OCI-LY7 (cell line): ENCODE data around the gene GAK. TPM values are rescaled to one million over a fixed set of nuclear protein-coding genes. Genes with fewer than 3 reads are reported as not detected.

Experiments used
- BruUV-seq: library from RNA; stranded (reverse); fragments of 400-500 nt; replicated peaks from 2 replicates; lab custom pipeline; 2021; lab: Mats Ljungman, UMichigan
- CTCF ChIA-PET: fragments of 300-600 bp; sonication (Branson Sonifier 250); formaldehyde crosslinking; loops from one replicate; lab custom pipeline; 2022; ENCODE audit warnings: antibody characterized with exemption; ENCODE audit not compliant: unreplicated experiment; lab: Charles Lee
- POLR2A ChIA-PET: fragments of 300-600 bp; sonication (Branson Sonifier 250); formaldehyde crosslinking; loops from one replicate; lab custom pipeline; 2022; ENCODE audit warnings: antibody characterized with exemption; lab: Charles Lee
- DNase-seq: peaks from one replicate; pipeline ENCODE4 v3.0.0-alpha.2; 2015; ENCODE audit warnings: low spot score
- H2AFZ ChIP-seq: fragments of 200-600 bp; sonication (generic), shearing (Covaris generic); 2 replicates; pipeline ENCODE4 v1.6.1; 2014; ENCODE audit warnings: mild to moderate bottlenecking, antibody characterized with exemption, low read length, moderate library complexity
- H3K27ac ChIP-seq: fragments of 200-600 bp; sonication (generic); 2 replicates; pipeline ENCODE4 v1.5.1; 2014; ENCODE audit warnings: mixed run types, low read depth, mild to moderate bottlenecking, moderate library complexity, low read length, inconsistent platforms; ENCODE audit not compliant: poor library complexity, severe bottlenecking
- H3K36me3 ChIP-seq: fragments of 200-600 bp; sonication (generic); 2 replicates; pipeline ENCODE4 v1.6.1; 2014; ENCODE audit warnings: mild to moderate bottlenecking, antibody characterized with exemption, low read length, moderate library complexity, mixed read lengths; ENCODE audit not compliant: insufficient read depth
- H3K4me1 ChIP-seq: fragments of 200-600 bp; sonication (generic); 2 replicates; pipeline ENCODE4 v1.5.1; 2014; ENCODE audit warnings: mild to moderate bottlenecking, low read length; ENCODE audit not compliant: insufficient read depth, poor library complexity, severe bottlenecking
- H3K4me2 ChIP-seq: fragments of 200-600 bp; sonication (generic); 2 replicates; pipeline ENCODE4 v1.6.1; 2014; ENCODE audit warnings: mild to moderate bottlenecking, low read length
- H3K4me3 ChIP-seq: fragments of 200-600 bp; sonication (generic); 2 replicates; pipeline ENCODE4 v1.5.1; 2014; ENCODE audit warnings: mild to moderate bottlenecking, low read depth, low read length; ENCODE audit not compliant: poor library complexity, severe bottlenecking
- H3K79me2 ChIP-seq: fragments of 200-600 bp; sonication (generic); 2 replicates; pipeline ENCODE4 v1.6.1; 2016; ENCODE audit warnings: low read depth, mild to moderate bottlenecking, low read length, moderate library complexity, mixed read lengths; ENCODE audit not compliant: insufficient read depth
- H3K9me2 ChIP-seq: fragments of 200-600 bp; sonication (generic); 2 replicates; pipeline ENCODE4 v1.6.1; 2016; ENCODE audit warnings: mild to moderate bottlenecking, low read length, mixed read lengths; ENCODE audit not compliant: insufficient read depth
- H3K9me3 ChIP-seq: fragments of 200-600 bp; sonication (generic); 2 replicates; pipeline ENCODE4 v1.6.1; 2014; ENCODE audit warnings: mild to moderate bottlenecking, mixed run types, low read length, mixed read lengths
- H4K20me1 ChIP-seq: fragments of 200-600 bp; sonication (generic); 2 replicates; pipeline ENCODE4 v1.6.1; 2014; ENCODE audit warnings: mild to moderate bottlenecking, antibody characterized with exemption, low read length, moderate library complexity, mixed read lengths; ENCODE audit not compliant: insufficient read depth
- CTCF ChIP-seq: fragments of 200-600 bp; sonication (generic); conservative IDR thresholded peaks from 2 replicates; pipeline ENCODE4 v1.5.1; 2014; ENCODE audit warnings: mild to moderate bottlenecking, antibody characterized with exemption, low read length, moderate library complexity, mixed read lengths
- EZH2phosphoT487 ChIP-seq: fragments of 200-600 bp; sonication (generic); IDR thresholded peaks from 2 replicates; pipeline ENCODE4 v1.6.1; 2018; ENCODE audit warnings: low read depth, borderline replicate concordance, mild to moderate bottlenecking, mixed run types, antibody characterized with exemption, low read length, moderate library complexity, mixed read lengths
- intact Hi-C: fragments of 100-400 bp; cut with micrococcal nuclease; formaldehyde crosslinking; loops from one replicate; pipeline ENCODE4 v1.10.0; 2022; ENCODE audit not compliant: unreplicated experiment
- total RNA-seq, 2 experiments: library from RNA; depleted of rRNA in 1 of 2; stranded (reverse); fragments of >200 nt in 1 of 2; shearing (Covaris generic) in 1 of 2; gene quantifications; 2 replicates each; pipeline ENCODE4 v1.2.3, GENCODE V29; 2014 to 2022

The GAK gene
- total RNA-seq, 2 experiments from 2014 or later = 86.1 to 107 TPM

GRCh38 chr4:874056-874455 is 58.1 kb downstream of the GAK start:
- no peaks in the 10 kb centered on the region for H3K9me2 ChIP-seq
- no TSS peak for BruUV-seq
- ChIA-PET POLR2A (no interaction called here), CTCF (no interaction called here)
- H3K36me3 ChIP-seq = peaks cover 73% of the 10 kb centered on the region
- H2AFZ ChIP-seq = no peak overlapping the region
- no peaks in the 10 kb centered on the region for H3K4me1 ChIP-seq
- H3K79me2 ChIP-seq = no peaks in the 10 kb centered on the region
- no peak overlapping the region for H3K27ac ChIP-seq
- no peak overlapping the region for H3K4me2 ChIP-seq
- TF ChIP-seq CTCF (no peak), EZH2phosphoT487 (no peak)
- DNase-seq = no peak
- no peaks in the 10 kb centered on the region for H4K20me1 ChIP-seq
- intact Hi-C loops = no loop called here
- H3K9me3 ChIP-seq = no peaks in the 10 kb centered on the region
- no peak overlapping the region for H3K4me3 ChIP-seq

- Histone ChIP-seq H3K4me1 (no peaks in the 10 kb centered on the region), H3K79me2 (no peaks in the 10 kb centered on the region), H3K4me3 (no peak overlapping the region), H3K4me2 (no peak overlapping the region), H3K36me3 (peaks cover 71% of the 10 kb centered on the region), H3K9me2 (no peaks in the 10 kb centered on the region), H3K27ac (no peak overlapping the region), H4K20me1 (no peaks in the 10 kb centered on the region), H2AFZ (no peak overlapping the region), H3K9me3 (no peaks in the 10 kb centered on the region)
- no peak for DNase-seq
- BruUV-seq = no TSS peak
- CTCF ChIA-PET = no interaction called here
- no peak for TF ChIP-seq CTCF
- TF ChIP-seq EZH2phosphoT487 = no peak
- intact Hi-C loops = no loop called here
- POLR2A ChIA-PET = no interaction called here
These were observed 59.7 kb downstream of the GAK start for GRCh38 chr4:872241-872981.

- no peak for DNase-seq
- POLR2A ChIA-PET = no interaction called here
- Histone ChIP-seq H3K4me3 (no peak overlapping the region), H2AFZ (no peak overlapping the region), H3K27ac (no peak overlapping the region), H3K9me2 (no peaks in the 10 kb centered on the region), H3K4me1 (no peaks in the 10 kb centered on the region), H3K36me3 (peaks cover 68% of the 10 kb centered on the region), H3K79me2 (no peaks in the 10 kb centered on the region), H4K20me1 (no peaks in the 10 kb centered on the region), H3K4me2 (no peak overlapping the region), H3K9me3 (no peaks in the 10 kb centered on the region)
- intact Hi-C loops = no loop called here
- no peak for TF ChIP-seq EZH2phosphoT487
- TF ChIP-seq CTCF = no peak
- CTCF ChIA-PET = no interaction called here
- BruUV-seq = no TSS peak
These were observed 60.6 kb downstream of the GAK start for GRCh38 chr4:871484-871883.
